K562 (cell line): ENCODE results near the gene SLAMF9. TPM values are rescaled to one million over a fixed set of nuclear protein-coding genes. Genes with fewer than 3 reads are reported as not detected.

Experiments
- ARID2 ChIP-seq: fragments of 450-650 bp; IDR thresholded peaks from 2 replicates; pipeline ENCODE4 v1.6.1; 2017; ENCODE audit warnings: antibody characterized with exemption, mild to moderate bottlenecking
- CBFA2T2 ChIP-seq: fragments of 450-650 bp; conservative IDR thresholded peaks from 2 replicates; pipeline ENCODE4 v1.6.1; 2017; ENCODE audit warnings: mild to moderate bottlenecking
- CHD4 ChIP-seq: fragments of 200-600 bp; sonication (generic); IDR thresholded peaks from 3 replicates; pipeline ENCODE4 v1.6.1; 2012; ENCODE audit warnings: low read depth, mild to moderate bottlenecking, mixed read lengths, low read length, inconsistent platforms; ENCODE audit not compliant: insufficient read depth, insufficient replicate concordance, poor library complexity, severe bottlenecking
- CTBP1 ChIP-seq: fragments of 450-650 bp; IDR thresholded peaks from 2 replicates; pipeline ENCODE4 v1.6.1; 2016; ENCODE audit warnings: borderline replicate concordance
- EP400 ChIP-seq: fragments of 450-650 bp; IDR thresholded peaks from 2 replicates; pipeline ENCODE4 v1.6.1; 2017; ENCODE audit warnings: antibody characterized with exemption, mild to moderate bottlenecking, moderate library complexity
- FOXK1 ChIP-seq: sonication (generic); formaldehyde crosslinking; IDR thresholded peaks from 2 replicates; pipeline ENCODE4 v1.8.0; 2022; ENCODE audit warnings: missing genetic modification reagents, mild to moderate bottlenecking, borderline replicate concordance
- FOXK2 ChIP-seq, 2 experiments: fragments of 450-650 bp; IDR thresholded peaks in 1 of 2; conservative IDR thresholded peaks in 1 of 2; 2 replicates each; pipeline ENCODE4 v1.6.1; 2016; ENCODE audit warnings: low read depth in 2 of 2, mild to moderate bottlenecking in 1 of 2
- LEF1 ChIP-seq: fragments of 450-650 bp; IDR thresholded peaks from 2 replicates; pipeline ENCODE4 v1.6.1; 2016; ENCODE audit warnings: mild to moderate bottlenecking
- NCOR1 ChIP-seq: fragments of 450-650 bp; IDR thresholded peaks from 2 replicates; pipeline ENCODE4 v1.6.1; 2016; ENCODE audit warnings: mild to moderate bottlenecking, moderate library complexity
- PHF8 ChIP-seq: fragments of 200-600 bp; sonication (generic); IDR thresholded peaks from 2 replicates; pipeline ENCODE4 v1.6.1; 2012; ENCODE audit warnings: mixed run types, mild to moderate bottlenecking, inconsistent platforms, low read length, moderate library complexity, borderline replicate concordance
- POLR2A ChIP-seq: fragments of 450-650 bp; conservative IDR thresholded peaks from 2 replicates; pipeline ENCODE4 v1.6.1; 2016
- POLR2AphosphoS5 ChIP-seq: IDR thresholded peaks from 2 replicates; pipeline ENCODE4 v1.6.1; 2011; ENCODE audit warnings: mild to moderate bottlenecking, low read depth, low read length, moderate library complexity; ENCODE audit not compliant: control insufficient read depth, insufficient read depth
- TAF9B ChIP-seq: fragments of 450-650 bp; IDR thresholded peaks from 2 replicates; pipeline ENCODE4 v1.6.1; 2018; ENCODE audit warnings: mild to moderate bottlenecking; ENCODE audit not compliant: partially characterized antibody
- ZEB2 ChIP-seq: fragments of 450-650 bp; IDR thresholded peaks from 2 replicates; pipeline ENCODE4 v1.6.1; 2016
- ZNF318 ChIP-seq, 2 experiments: fragments of 450-650 bp; IDR thresholded peaks; 2 replicates each; pipeline ENCODE4 v1.6.1; 2016; ENCODE audit warnings: mild to moderate bottlenecking in 2 of 2, borderline replicate concordance in 1 of 2, low read depth in 1 of 2, moderate library complexity in 1 of 2
- polyA plus RNA-seq, 8 experiments: library from polyadenylated mRNA; depleted of rRNA in 4 of 8; stranded (reverse) in 5 of 8; unstranded in 3 of 8; fragments of >200 nt; fragmentation: Nextera tagmentation in 2 of 8; fragmentation: Illumina TruSeq in 1 of 8; extraction: Ambion mirVana in 2 of 8; extraction: Trizol in 1 of 8; gene quantifications; 2 replicates each; pipeline versions ENCODE4 v1.2.1 to v1.2.3, GENCODE V29; 2011 to 2014; ENCODE audit warnings: inconsistent platforms in 1 of 8, missing spikeins in 1 of 8
- total RNA-seq, 7 experiments: library from RNA; depleted of rRNA in 6 of 7; stranded (reverse); fragments of >200 nt in 6 of 7; fragmentation: Illumina TruSeq in 2 of 7; extraction: Trizol in 2 of 7; gene quantifications; 2 replicates each; pipeline versions ENCODE4 v1.2.1 to v1.2.3, GENCODE V29; 2011 to 2021; ENCODE audit warnings: low replicate concordance in 1 of 7

SLAMF9 gene
- total and polyA plus RNA-seq, 9 of the 15 experiments (the other 6 are each of a cell fraction or from before 2014, with no cell fraction given): 0.13 to 0.21 TPM; not detected in 7

- TF ChIP-seq TAF9B (peak; percentile 55), CBFA2T2 (peak; percentile 33), ZNF318 (IDR thresholded peaks at IDR 0.05; ENCODE audit: borderline replicate concordance in 1 of 2, low read depth in 1 of 2) (peak in 1 of 2 experiments; percentile 77; a peak in 2 of 4 replicates), ZEB2 (0 out of 2 replicates have a peak, but pooled peaks have one; percentile 13), FOXK2 (conservative IDR thresholded peaks at IDR 0.05 in 1 of 2, IDR thresholded peaks at IDR 0.05 in 1 of 2; ENCODE audit: low read depth in 2 of 2) (peak; percentile 74 to 76; a peak in 3 of 4 replicates), CHD4 (peak; percentile 48), ARID2 (no peak), FOXK1 (CRISPR knock-in tag) (0 out of 2 replicates have a peak, but pooled peaks have one; percentile 46), CTBP1 (peak; percentile 27; the same call in 1 of the 2 replicates), LEF1 (peak; percentile 32; the same call in 1 of the 2 replicates), POLR2AphosphoS5 (peak; percentile 31; the same call in 1 of the 2 replicates), PHF8 (peak; percentile 5; the same call in 1 of the 2 replicates), EP400 (peak; percentile 49; the same call in 1 of the 2 replicates), POLR2A (peak; percentile 66), NCOR1 (peak; percentile 70)
Observed at GRCh38 chr1:159923203-159924024, 30.6 kb downstream of the SLAMF9 start (continued).
